Measurements from ENCODE around the gene VGLL2.

Gene VGLL2

DNA sequence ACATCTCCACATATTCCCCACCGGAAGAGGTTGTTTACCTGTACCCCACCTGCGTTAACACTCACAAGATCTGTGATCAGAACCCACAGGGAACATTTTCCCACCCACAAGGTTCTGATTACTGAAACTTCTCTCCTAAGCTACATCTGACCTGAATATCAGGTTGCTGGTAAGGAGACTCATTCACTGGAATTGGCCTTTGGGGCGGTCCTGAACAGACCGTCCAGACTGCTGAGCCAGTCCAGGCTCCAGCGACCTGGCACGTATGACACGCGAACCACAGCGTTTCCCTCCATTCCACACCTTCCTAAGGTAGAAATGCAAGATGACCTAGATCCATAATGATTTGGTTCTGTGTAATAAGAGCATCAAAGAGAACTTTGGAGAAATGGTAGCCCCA is 9.8 kb downstream of the VGLL2 start:
- H3K4me3 ChIP-seq (ENCODE audit: low read depth, low read length): no peak overlapping the region
- no peak for DNase-seq (ENCODE audit: low read depth, low spot score)
- ChIA-PET POLR2A (no interaction called here), CTCF (no interaction called here)
- TF ChIP-seq, protein P1, sequence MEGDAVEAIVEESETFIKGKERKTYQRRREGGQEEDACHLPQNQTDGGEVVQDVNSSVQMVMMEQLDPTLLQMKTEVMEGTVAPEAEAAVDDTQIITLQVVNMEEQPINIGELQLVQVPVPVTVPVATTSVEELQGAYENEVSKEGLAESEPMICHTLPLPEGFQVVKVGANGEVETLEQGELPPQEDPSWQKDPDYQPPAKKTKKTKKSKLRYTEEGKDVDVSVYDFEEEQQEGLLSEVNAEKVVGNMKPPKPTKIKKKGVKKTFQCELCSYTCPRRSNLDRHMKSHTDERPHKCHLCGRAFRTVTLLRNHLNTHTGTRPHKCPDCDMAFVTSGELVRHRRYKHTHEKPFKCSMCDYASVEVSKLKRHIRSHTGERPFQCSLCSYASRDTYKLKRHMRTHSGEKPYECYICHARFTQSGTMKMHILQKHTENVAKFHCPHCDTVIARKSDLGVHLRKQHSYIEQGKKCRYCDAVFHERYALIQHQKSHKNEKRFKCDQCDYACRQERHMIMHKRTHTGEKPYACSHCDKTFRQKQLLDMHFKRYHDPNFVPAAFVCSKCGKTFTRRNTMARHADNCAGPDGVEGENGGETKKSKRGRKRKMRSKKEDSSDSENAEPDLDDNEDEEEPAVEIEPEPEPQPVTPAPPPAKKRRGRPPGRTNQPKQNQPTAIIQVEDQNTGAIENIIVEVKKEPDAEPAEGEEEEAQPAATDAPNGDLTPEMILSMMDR (IDR thresholded peaks at IDR 0.05; ENCODE audit: insufficient read depth, low read length, missing control alignments): no peak

DNA sequence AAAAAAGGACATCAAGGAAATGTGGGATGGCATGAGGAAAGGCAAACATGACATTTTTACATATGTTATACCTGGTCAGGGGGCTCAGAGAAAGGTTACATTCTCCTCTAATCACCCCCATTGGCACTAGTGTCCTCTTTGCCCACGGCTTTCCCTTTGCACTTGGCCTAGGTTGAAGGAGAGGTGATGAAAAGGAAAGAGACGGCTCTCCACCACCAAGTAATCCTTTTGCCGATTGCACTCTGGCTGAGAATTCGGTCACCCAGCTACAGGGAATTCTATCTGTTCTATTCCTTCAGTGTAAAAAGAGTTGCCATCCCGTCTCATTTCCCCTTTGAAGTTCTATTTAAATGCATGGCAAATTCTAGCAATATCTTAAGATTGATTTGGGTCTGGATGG is 10.4 kb downstream of the VGLL2 start:
- CTCF ChIA-PET: no interaction called here
- TF ChIP-seq, protein P1 (IDR thresholded peaks at IDR 0.05; ENCODE audit: insufficient read depth, low read length, missing control alignments): no peak
- no peak for DNase-seq (ENCODE audit: low read depth, low spot score)
- POLR2A ChIA-PET: no interaction called here
- H3K4me3 ChIP-seq (ENCODE audit: low read depth, low read length): no peak overlapping the region

DNA sequence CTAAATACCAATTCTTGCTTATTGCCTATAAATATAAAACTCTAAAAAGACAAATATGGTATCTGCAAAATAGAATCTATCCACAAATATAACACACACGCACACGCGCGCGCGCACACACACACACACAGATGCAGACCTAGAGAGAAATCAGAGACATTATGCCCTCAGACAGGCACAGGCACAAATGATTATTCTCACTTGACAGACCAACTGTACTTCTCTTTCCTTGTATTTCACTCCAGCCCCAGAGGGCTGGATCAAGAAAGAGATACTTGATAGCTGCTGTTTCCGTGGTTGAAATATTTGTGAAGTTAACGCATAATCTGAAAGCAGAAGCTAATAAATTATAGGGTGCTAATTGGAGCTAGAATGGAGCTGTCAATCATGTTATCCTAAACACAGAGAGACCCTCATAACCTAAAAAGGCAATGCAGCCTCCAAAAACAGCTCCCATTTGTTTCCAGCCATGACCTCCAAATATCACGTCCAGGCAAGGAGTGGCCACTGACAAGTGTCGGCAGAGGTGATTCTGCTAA is 11.5 kb downstream of the VGLL2 start:
- CTCF ChIA-PET: no interaction called here

DNA sequence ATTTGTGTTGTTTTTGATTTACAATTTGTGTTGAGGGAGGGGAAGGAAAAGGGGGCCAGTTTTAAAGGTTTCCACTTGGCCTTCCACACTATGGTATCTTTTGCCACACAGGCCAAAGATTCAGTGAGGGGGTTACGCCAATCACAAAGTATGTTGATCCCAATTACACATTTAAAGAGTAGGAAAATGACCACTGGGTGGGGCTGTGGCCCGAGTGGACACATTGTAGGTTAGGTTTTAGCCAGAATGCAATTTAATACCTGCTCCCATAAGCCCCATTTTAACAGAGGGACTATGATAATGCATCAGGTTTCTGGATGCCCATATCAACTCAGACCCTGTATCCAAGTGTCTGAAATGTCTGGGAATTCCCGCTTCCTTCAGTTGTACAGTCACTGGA is 15.6 kb downstream of the VGLL2 start:
- CTCF ChIA-PET: no interaction called here
- DNase-seq (ENCODE audit: low read depth, low spot score): no peak
- POLR2A ChIA-PET: no interaction called here
- no peak overlapping the region for H3K4me3 ChIP-seq (ENCODE audit: low read depth, low read length)
- TF ChIP-seq, protein P1 (IDR thresholded peaks at IDR 0.05; ENCODE audit: insufficient read depth, low read length, missing control alignments): no peak

More for the DNA sequence above, 11.5 kb downstream of the VGLL2 start:
- no peak overlapping the region for H3K4me3 ChIP-seq (ENCODE audit: low read depth, low read length)
- POLR2A ChIA-PET: no interaction called here
- no peak for DNase-seq (ENCODE audit: low read depth, low spot score)
- TF ChIP-seq, protein P1 (IDR thresholded peaks at IDR 0.05; ENCODE audit: insufficient read depth, low read length, missing control alignments): no peak

DNA sequence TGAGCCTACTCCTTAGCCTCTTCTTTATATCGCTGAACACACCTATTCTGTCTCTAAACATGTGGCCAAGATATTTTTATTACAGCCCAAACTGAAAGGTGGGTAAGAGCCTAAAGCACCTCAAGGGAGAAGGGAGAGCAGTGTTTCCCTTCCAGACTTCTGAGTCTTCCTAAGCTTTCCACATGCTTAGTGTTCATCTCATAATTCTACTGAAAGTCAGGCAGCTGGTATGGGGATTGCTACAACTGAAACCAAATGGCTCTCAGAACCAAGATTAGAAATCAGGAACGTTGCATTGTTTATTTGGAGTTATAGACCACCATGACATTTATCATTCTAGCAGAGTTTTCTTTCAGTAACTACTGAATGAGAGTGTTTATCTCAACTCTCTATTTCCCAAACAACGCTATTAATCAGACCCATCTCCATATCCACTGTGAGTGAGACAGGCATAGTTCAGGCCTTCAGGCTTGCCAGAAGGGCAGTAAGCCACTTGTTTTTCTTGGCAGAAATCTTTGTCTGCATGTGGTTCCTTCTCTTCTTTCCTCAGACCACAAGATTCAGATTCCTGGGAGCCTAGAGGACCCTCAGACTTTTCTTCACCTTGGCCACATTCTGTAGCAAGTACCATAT is 22.8 kb downstream of the VGLL2 start:
- no peak overlapping the region for H3K4me3 ChIP-seq (ENCODE audit: low read depth, low read length)
- DNase-seq (ENCODE audit: low read depth, low spot score): no peak
- ChIA-PET POLR2A (no interaction called here), CTCF (no interaction called here)
- TF ChIP-seq, protein P1 (IDR thresholded peaks at IDR 0.05; ENCODE audit: insufficient read depth, low read length, missing control alignments): no peak

DNA sequence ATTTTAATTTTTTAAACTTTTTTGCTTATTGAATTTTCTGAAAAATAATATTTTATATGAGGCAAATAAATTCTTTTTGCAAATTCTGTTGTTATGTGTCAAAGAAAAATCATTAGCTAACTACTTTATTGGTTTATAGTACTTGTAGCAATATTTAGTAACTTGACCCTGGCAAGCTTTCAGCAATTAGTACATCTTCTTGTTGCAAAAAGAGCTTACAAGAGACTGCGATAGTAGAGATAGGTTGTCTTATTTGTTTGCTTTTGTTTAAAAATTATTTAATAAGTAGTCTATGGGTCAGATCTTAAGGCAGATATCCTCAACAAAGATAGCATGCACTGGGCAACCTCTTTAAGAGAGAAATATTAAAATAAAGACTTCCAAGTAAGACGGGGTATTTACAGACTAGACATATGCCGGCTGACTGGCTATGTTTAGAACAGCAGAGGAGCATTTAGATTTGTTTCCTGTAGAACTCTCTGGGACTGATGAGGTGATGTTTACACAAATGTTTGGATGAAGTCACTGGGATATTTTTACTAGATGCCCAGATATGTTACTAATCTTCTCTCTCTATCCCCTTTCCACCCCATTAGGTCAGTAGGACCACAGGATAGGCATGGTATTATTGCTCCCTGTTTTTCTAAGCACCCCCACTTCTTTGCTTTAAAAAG is 25.0 kb downstream of the VGLL2 start:
- H3K4me3 ChIP-seq (ENCODE audit: low read depth, low read length): no peak overlapping the region
- ChIA-PET POLR2A (no interaction called here), CTCF (no interaction called here)
- no peak for DNase-seq (ENCODE audit: low read depth, low spot score)
- TF ChIP-seq, protein P1 (IDR thresholded peaks at IDR 0.05; ENCODE audit: insufficient read depth, low read length, missing control alignments): no peak
